Lower leg skin (tissue), 4 donors: ENCODE data around the gene NBEA. TPM values are rescaled to one million over a fixed set of nuclear protein-coding genes. Genes with fewer than 3 reads are reported as not detected.

ENCODE experiments used
- DNase-seq, 2 donors: peaks; one replicate each; pipeline ENCODE4 v3.0.0-alpha.2; 2019; ENCODE audit warnings: low spot score in 2 of 2
- H3K4me3 ChIP-seq: fragments of 200-600 bp; sonication (generic); 2 replicates; pipeline ENCODE4 v1.5.1; 2017; ENCODE audit warnings: mild to moderate bottlenecking, low read depth; ENCODE audit not compliant: poor library complexity, severe bottlenecking
- POLR2A ChIP-seq, 2 donors: fragments of 450-650 bp; IDR thresholded peaks; one replicate each; pipeline ENCODE4 v1.6.1; 2016 to 2017; ENCODE audit warnings: antibody characterized with exemption in 2 of 2, mild to moderate bottlenecking in 1 of 2, moderate library complexity in 1 of 2
- WGBS, 2 donors: methylation state at CpG; one replicate each; pipeline ENCODE4 v1.1.5; 2018; 5-methylcytosine and 5-hydroxymethylcytosine counted together
- intact Hi-C: fragments of 100-400 bp; cut with DNase I; formaldehyde crosslinking; loops from one replicate; pipeline ENCODE4 v1.15.0; 2023; ENCODE audit warnings: low total_unique reads
- total RNA-seq, 4 donors: library from RNA; depleted of rRNA; stranded (reverse); fragments of >200 nt; gene quantifications; one replicate each; pipeline ENCODE4 v1.1.0, GENCODE V29; 2016
- TF ChIP-seq, protein P1 (sequence below), 3 donors: fragments of 450-650 bp; IDR thresholded peaks; one replicate each; pipeline ENCODE4 v1.5.1; 2016; ENCODE audit warnings: antibody characterized with exemption in 3 of 3, mild to moderate bottlenecking in 3 of 3, moderate library complexity in 2 of 3

The NBEA gene
- total RNA-seq, 4 donors from 2014 or later, result 1.5 to 4.5 (median 3.7) TPM

DNA sequence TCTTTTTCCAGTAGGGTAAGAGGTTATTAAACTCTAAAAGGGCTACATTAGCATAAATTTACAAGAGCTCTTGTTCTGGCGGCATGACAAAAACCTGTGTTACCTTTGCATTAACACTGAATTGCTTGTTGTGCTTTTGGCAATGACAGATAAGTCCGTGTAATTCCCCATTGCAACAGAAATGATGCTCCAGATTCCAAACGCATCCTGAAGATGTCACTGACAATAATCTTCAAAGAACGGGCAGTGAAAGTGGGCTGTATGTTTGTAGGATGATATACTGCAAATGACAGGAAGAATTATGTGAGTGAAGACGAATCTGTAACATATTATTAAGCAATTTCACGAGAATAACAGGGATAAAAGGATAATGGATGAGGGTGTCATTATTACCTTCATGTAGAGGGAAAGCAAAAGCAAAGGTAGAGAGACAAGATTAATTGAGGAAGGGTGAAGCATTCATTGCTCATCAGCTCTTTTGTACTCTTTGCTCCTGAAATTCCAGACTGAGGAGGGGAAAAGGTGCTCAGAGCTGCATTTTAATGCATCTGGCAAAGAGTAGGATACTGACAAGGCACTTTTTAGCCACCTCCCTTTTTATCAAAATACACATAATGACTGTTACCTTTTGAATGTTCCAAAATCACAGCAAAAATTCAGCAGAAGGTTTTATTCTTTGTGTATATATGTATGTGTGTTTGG is 572.9 kb downstream of the NBEA start:
- no peak for DNase-seq
- WGBS, 2 donors, result 30 to 56% methylated on average over 6 of the region's 6 CpGs
- H3K4me3 ChIP-seq, result no peak overlapping the region
- intact Hi-C loops, result no loop called here
- TF ChIP-seq, protein P1, sequence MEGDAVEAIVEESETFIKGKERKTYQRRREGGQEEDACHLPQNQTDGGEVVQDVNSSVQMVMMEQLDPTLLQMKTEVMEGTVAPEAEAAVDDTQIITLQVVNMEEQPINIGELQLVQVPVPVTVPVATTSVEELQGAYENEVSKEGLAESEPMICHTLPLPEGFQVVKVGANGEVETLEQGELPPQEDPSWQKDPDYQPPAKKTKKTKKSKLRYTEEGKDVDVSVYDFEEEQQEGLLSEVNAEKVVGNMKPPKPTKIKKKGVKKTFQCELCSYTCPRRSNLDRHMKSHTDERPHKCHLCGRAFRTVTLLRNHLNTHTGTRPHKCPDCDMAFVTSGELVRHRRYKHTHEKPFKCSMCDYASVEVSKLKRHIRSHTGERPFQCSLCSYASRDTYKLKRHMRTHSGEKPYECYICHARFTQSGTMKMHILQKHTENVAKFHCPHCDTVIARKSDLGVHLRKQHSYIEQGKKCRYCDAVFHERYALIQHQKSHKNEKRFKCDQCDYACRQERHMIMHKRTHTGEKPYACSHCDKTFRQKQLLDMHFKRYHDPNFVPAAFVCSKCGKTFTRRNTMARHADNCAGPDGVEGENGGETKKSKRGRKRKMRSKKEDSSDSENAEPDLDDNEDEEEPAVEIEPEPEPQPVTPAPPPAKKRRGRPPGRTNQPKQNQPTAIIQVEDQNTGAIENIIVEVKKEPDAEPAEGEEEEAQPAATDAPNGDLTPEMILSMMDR (IDR thresholded peaks at IDR 0.05), result no peak
- TF ChIP-seq POLR2A (IDR thresholded peaks at IDR 0.05), result no peak

GRCh38 chr13:35518337-35518946 is 576.4 kb downstream of the NBEA start:
- DNase-seq, result no peak
- TF ChIP-seq POLR2A (IDR thresholded peaks at IDR 0.05), result no peak
- TF ChIP-seq, protein P1 (IDR thresholded peaks at IDR 0.05), result no peak
- H3K4me3 ChIP-seq, result no peak overlapping the region
- intact Hi-C loops, result no loop called here
- 78 to 85% methylated on average over 5 of the region's 5 CpGs for WGBS, 2 donors

DNA sequence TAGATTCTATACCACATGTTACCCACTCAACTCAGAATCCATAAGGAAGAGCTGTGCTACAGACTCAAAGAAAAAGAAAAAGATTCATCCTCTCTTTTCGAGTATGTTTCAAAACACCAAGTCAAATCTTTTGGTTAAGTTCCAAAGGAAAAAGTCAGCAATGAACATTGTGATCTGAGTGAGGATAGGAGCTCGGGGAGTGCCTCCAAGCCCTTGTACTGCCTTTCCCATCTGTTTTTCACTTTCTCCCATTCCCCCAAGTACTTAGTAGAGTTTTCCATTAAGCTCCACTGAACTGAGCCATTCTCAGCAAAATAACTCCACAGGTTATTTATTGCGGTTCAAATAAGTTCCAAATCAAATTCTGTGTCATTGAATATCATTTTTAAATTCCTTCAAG is 582.1 kb downstream of the NBEA start:
- intact Hi-C loops, result no loop called here
- H3K4me3 ChIP-seq, result no peak overlapping the region
- WGBS, 2 donors, result 60 to 67% methylated on average over 3 of the region's 3 CpGs
- no peak for DNase-seq
- TF ChIP-seq, protein P1 (IDR thresholded peaks at IDR 0.05), result no peak
- TF ChIP-seq POLR2A (IDR thresholded peaks at IDR 0.05), result no peak

DNA sequence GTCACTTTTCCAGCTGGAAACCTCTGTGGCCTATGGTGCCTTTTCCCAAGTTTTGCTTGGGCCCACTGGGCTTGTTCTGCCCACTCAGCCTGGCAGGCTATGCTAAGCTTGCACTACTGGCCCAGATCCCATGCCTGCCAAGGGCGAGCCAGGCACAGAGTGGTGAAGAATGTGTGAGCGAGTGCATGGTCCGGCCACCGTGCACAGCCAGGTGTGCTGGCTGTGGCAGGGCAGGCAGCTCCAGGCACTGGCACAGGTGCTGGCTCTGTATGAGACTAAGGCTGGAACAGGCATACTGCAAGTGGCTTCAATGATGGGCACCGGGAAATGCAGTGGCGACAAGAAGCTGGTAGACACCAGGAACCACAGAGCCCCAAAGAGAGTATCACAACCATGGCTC is 584.5 kb downstream of the NBEA start:
- TF ChIP-seq, protein P1 (IDR thresholded peaks at IDR 0.05), result no peak
- no peak for TF ChIP-seq POLR2A (IDR thresholded peaks at IDR 0.05)
- no peak for DNase-seq
- H3K4me3 ChIP-seq, result no peak overlapping the region
- intact Hi-C loops, result no loop called here
- WGBS, 2 donors, result 98 to 99% methylated on average over 6 of the region's 6 CpGs

DNA sequence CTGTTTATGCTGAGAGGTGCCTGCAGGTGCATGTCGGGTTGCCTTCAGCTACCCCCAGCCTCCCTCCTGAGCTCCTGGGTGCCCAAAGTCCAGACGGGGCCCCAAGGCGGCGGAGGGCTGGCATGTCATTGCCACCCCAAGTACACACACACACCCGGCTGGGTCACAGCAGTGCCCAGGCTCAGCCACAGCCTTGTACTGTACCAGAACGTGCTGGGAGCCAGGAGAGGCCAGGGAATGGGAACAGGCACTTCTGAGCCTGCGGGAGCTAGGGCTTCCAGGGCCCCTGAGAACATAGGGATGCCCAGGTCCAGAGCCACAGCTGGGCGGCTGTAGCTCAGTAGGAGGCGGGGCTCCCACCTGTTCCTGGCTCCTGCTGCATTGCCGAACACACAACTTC is 585.4 kb downstream of the NBEA start:
- intact Hi-C loops, result no loop called here
- whole genome bisulfite sequencing, 2 donors, result 98% methylated on average over 9 to 10 of the region's 10 CpGs
- DNase-seq, result no peak
- no peak overlapping the region for H3K4me3 ChIP-seq
- TF ChIP-seq, protein P1 (IDR thresholded peaks at IDR 0.05), result no peak
- no peak for TF ChIP-seq POLR2A (IDR thresholded peaks at IDR 0.05)
